Neural cell (in vitro differentiated cells): ENCODE measurements around the gene FTCDNL1. TPM values are rescaled to one million over a fixed set of nuclear protein-coding genes. Genes with fewer than 3 reads are reported as not detected.
A peak's percentile ranks its signal among the peaks of the same experiment; 100 is the strongest.

ENCODE experiments used
- H2AFZ ChIP-seq: fragments of 200-600, 300-800 bp; sonication (generic), shearing (Covaris generic); 2 replicates; pipeline ENCODE4 v1.6.0; 2014; ENCODE audit warnings: low read depth, mild to moderate bottlenecking, antibody characterized with exemption, low read length, moderate library complexity
- H3F3A ChIP-seq: fragments of 200-600 bp; shearing (Covaris generic); 2 replicates; pipeline ENCODE4 v1.6.1; 2016; ENCODE audit warnings: mild to moderate bottlenecking, moderate library complexity, mixed read lengths, antibody characterized with exemption, low read length; ENCODE audit not compliant: insufficient read depth, poor library complexity, severe bottlenecking
- H3K27ac ChIP-seq: fragments of 200-600, 300-800 bp; sonication (generic), shearing (Covaris generic); 2 replicates; pipeline ENCODE4 v1.5.1; 2014; ENCODE audit warnings: mild to moderate bottlenecking, low read length, moderate library complexity
- H3K27me3 ChIP-seq: fragments of 300-800, 200-600 bp; sonication (generic), shearing (Covaris generic); 2 replicates; pipeline ENCODE4 v1.6.0; 2014; ENCODE audit warnings: mild to moderate bottlenecking, low read depth, low read length, moderate library complexity; ENCODE audit not compliant: insufficient read depth
- H3K36me3 ChIP-seq: fragments of 300-800, 200-600 bp; sonication (generic), shearing (Covaris generic); 2 replicates; pipeline ENCODE4 v1.5.1; 2014; ENCODE audit warnings: mild to moderate bottlenecking, antibody characterized with exemption, low read length, moderate library complexity; ENCODE audit not compliant: insufficient read depth
- H3K4me2 ChIP-seq: fragments of 300-800, 200-600 bp; sonication (generic), shearing (Covaris generic); 2 replicates; pipeline ENCODE4 v1.6.0; 2014; ENCODE audit warnings: mild to moderate bottlenecking, low read length
- H3K4me3 ChIP-seq: fragments of 300-800, 200-600 bp; sonication (generic), shearing (Covaris generic); 2 replicates; pipeline ENCODE4 v1.5.1; 2014; ENCODE audit warnings: mild to moderate bottlenecking, low read length, moderate library complexity
- H3K79me2 ChIP-seq: fragments of 200-600 bp; shearing (Covaris generic); replicated peaks from 2 replicates; pipeline ENCODE4 v1.6.0; 2014; ENCODE audit warnings: mild to moderate bottlenecking, low read length, moderate library complexity; ENCODE audit not compliant: insufficient read depth
- H3K9ac ChIP-seq: fragments of 300-800, 200-600 bp; sonication (generic), shearing (Covaris generic); 2 replicates; pipeline ENCODE4 v1.6.1; 2016; ENCODE audit warnings: mild to moderate bottlenecking, low read length, mixed read lengths
- H3K9me2 ChIP-seq: fragments of 200-600 bp; shearing (Covaris generic); 2 replicates; pipeline ENCODE4 v1.6.1; 2016; ENCODE audit warnings: mild to moderate bottlenecking, low read length, mixed read lengths; ENCODE audit not compliant: insufficient read depth
- H3K9me3 ChIP-seq: fragments of 200-600, 300-800 bp; sonication (generic), shearing (Covaris generic); 2 replicates; pipeline ENCODE4 v1.6.1; 2016; ENCODE audit warnings: mild to moderate bottlenecking, mixed run types, low read length, moderate library complexity, mixed read lengths
- H4K20me1 ChIP-seq: fragments of 200-600 bp; shearing (Covaris generic); 2 replicates; pipeline ENCODE4 v1.6.1; 2016; ENCODE audit warnings: mild to moderate bottlenecking, mixed run types; ENCODE audit not compliant: insufficient read depth
- EP300 ChIP-seq: fragments of 450-650 bp; conservative IDR thresholded peaks from 2 replicates; pipeline ENCODE4 v1.6.1; 2014; ENCODE audit warnings: antibody characterized with exemption, mild to moderate bottlenecking, moderate library complexity; ENCODE audit not compliant: poor library complexity, severe bottlenecking
- EZH2 ChIP-seq: fragments of 200-600, 300-800 bp; shearing (Covaris generic), sonication (generic); IDR thresholded peaks from 2 replicates; pipeline ENCODE4 v1.6.1; 2014; ENCODE audit warnings: antibody characterized with exemption, low read length, borderline replicate concordance, mild to moderate bottlenecking; ENCODE audit not compliant: insufficient read depth, poor library complexity, severe bottlenecking
- MXI1 ChIP-seq: fragments of 450-650 bp; conservative IDR thresholded peaks from 2 replicates; pipeline ENCODE4 v1.6.1; 2014; ENCODE audit warnings: antibody characterized with exemption, mild to moderate bottlenecking; ENCODE audit not compliant: poor library complexity, severe bottlenecking
- POLR2AphosphoS5 ChIP-seq: IDR thresholded peaks from 2 replicates; pipeline ENCODE4 v1.6.1; 2012
- RAD21 ChIP-seq: fragments of 450-650 bp; conservative IDR thresholded peaks from 2 replicates; pipeline ENCODE4 v1.6.1; 2014; ENCODE audit warnings: antibody characterized with exemption, mild to moderate bottlenecking, moderate library complexity
- SMC3 ChIP-seq: fragments of 450-650 bp; conservative IDR thresholded peaks from 2 replicates; pipeline ENCODE4 v1.6.1; 2014; ENCODE audit warnings: antibody characterized with exemption, mild to moderate bottlenecking, moderate library complexity; ENCODE audit not compliant: poor library complexity
- TAF1 ChIP-seq: IDR thresholded peaks from 2 replicates; pipeline ENCODE4 v1.6.1; 2012; ENCODE audit warnings: low read depth
- polyA plus RNA-seq: library from polyadenylated mRNA; depleted of rRNA; stranded (reverse); fragments of >200 nt; gene quantifications from 2 replicates; pipeline ENCODE4 v1.2.3, GENCODE V29; 2014
- TF ChIP-seq, protein P1 (sequence below): IDR thresholded peaks from 2 replicates; pipeline ENCODE4 v1.6.1; 2012; ENCODE audit warnings: borderline replicate concordance
- TF ChIP-seq, protein P2 (sequence below): fragments of 450-650 bp; IDR thresholded peaks from 2 replicates; pipeline ENCODE4 v1.5.1; 2014; ENCODE audit warnings: antibody characterized with exemption, mild to moderate bottlenecking, moderate library complexity; ENCODE audit not compliant: poor library complexity, severe bottlenecking

The FTCDNL1 gene
- polyA plus RNA-seq, 1 donor from 2014 or later: not detected

DNA sequence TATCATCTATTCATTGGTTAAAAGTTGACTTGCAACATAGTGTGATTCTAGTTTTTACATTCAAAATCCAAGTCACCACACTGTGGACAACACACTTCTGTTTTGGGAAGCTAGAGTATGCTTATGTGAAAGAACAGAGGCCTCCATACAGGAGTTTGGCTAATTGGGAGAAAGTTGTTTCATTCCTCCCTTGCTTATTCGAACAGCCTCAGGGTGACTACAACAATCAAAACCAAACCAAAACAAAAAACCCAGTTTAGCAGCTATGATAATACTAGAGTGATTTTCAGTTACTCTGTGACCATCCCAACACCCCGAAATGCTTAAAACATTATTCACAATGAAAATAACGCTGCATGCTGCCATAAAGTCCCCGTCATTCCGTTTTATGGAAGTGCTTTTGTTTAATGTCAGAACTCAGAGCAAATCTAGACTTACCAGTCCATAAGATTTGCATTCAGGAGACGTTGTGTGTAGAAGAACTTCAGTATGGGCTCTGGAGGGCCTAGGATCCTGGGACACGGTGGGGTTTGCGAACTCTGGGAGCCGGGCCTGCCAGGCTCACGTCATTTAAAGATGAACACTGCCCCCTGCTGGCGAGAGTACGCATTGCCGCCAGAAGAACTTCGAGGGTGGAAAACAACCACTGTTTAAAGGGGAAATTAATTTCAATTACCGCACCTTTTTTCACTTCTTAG, 111.4 kb downstream of the FTCDNL1 start:
- Histone ChIP-seq H2AFZ (no peak overlapping the region), H3K9me2 (no peaks in the 10 kb centered on the region), H3K27ac (no peak overlapping the region), H3F3A (no peaks in the 10 kb centered on the region), H3K79me2 (no peaks in the 10 kb centered on the region), H3K36me3 (no peaks in the 10 kb centered on the region), H3K4me3 (no peak overlapping the region), H3K9ac (no peak overlapping the region), H3K4me2 (no peak overlapping the region), H4K20me1 (no peaks in the 10 kb centered on the region), H3K27me3 (no peaks in the 10 kb centered on the region), H3K9me3 (no peaks in the 10 kb centered on the region)
- TF ChIP-seq EZH2 (no peak), TAF1 (no peak), MXI1 (no peak), RAD21 (peak; percentile 93), EP300 (no peak), POLR2AphosphoS5 (no peak), SMC3 (peak; percentile 96)
- TF ChIP-seq, protein P1, sequence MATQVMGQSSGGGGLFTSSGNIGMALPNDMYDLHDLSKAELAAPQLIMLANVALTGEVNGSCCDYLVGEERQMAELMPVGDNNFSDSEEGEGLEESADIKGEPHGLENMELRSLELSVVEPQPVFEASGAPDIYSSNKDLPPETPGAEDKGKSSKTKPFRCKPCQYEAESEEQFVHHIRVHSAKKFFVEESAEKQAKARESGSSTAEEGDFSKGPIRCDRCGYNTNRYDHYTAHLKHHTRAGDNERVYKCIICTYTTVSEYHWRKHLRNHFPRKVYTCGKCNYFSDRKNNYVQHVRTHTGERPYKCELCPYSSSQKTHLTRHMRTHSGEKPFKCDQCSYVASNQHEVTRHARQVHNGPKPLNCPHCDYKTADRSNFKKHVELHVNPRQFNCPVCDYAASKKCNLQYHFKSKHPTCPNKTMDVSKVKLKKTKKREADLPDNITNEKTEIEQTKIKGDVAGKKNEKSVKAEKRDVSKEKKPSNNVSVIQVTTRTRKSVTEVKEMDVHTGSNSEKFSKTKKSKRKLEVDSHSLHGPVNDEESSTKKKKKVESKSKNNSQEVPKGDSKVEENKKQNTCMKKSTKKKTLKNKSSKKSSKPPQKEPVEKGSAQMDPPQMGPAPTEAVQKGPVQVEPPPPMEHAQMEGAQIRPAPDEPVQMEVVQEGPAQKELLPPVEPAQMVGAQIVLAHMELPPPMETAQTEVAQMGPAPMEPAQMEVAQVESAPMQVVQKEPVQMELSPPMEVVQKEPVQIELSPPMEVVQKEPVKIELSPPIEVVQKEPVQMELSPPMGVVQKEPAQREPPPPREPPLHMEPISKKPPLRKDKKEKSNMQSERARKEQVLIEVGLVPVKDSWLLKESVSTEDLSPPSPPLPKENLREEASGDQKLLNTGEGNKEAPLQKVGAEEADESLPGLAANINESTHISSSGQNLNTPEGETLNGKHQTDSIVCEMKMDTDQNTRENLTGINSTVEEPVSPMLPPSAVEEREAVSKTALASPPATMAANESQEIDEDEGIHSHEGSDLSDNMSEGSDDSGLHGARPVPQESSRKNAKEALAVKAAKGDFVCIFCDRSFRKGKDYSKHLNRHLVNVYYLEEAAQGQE: no peak
- TF ChIP-seq, protein P2, sequence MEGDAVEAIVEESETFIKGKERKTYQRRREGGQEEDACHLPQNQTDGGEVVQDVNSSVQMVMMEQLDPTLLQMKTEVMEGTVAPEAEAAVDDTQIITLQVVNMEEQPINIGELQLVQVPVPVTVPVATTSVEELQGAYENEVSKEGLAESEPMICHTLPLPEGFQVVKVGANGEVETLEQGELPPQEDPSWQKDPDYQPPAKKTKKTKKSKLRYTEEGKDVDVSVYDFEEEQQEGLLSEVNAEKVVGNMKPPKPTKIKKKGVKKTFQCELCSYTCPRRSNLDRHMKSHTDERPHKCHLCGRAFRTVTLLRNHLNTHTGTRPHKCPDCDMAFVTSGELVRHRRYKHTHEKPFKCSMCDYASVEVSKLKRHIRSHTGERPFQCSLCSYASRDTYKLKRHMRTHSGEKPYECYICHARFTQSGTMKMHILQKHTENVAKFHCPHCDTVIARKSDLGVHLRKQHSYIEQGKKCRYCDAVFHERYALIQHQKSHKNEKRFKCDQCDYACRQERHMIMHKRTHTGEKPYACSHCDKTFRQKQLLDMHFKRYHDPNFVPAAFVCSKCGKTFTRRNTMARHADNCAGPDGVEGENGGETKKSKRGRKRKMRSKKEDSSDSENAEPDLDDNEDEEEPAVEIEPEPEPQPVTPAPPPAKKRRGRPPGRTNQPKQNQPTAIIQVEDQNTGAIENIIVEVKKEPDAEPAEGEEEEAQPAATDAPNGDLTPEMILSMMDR: peak; percentile 93

DNA sequence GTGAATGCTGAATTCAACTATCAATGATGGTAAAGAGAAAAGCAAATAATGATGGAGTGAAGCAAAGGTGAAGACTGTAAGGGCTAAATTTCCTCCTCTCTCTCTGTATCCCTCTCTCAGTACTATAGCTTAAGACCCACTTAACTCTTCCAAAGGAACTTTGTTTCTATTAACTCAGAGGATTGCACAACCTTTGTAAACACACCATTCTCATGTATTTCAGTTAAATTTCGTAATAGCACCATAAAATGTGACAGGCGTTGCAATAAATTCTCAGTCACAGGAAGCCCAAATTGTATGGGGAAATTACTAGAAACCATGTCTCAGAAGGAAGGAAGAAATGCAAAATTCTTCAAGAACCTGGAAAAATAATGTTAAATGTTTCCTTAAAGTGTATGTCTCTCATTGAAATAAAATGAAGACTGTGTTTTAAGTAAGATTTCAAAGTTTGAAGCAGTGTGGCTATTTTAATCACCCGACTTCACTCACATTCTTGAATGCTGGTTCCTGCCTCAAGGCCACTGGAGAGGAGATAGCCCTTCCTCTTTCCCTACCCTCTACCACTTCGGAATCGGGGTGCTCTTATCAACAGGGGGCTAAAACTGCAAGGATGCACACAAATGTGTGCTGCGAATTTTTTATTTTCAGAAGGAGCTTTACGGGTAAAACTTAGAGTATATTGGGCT, 112.1 kb downstream of the FTCDNL1 start:
- Histone ChIP-seq H3K36me3 (no peaks in the 10 kb centered on the region), H3K79me2 (no peaks in the 10 kb centered on the region), H3K4me2 (no peak overlapping the region), H3K27me3 (no peaks in the 10 kb centered on the region), H3K9me2 (no peaks in the 10 kb centered on the region), H3K27ac (no peak overlapping the region), H3K9ac (no peak overlapping the region), H4K20me1 (no peaks in the 10 kb centered on the region), H3K4me3 (no peak overlapping the region), H2AFZ (no peak overlapping the region), H3K9me3 (no peaks in the 10 kb centered on the region), H3F3A (no peaks in the 10 kb centered on the region)
- TF ChIP-seq SMC3 (no peak), POLR2AphosphoS5 (no peak), EP300 (no peak), TAF1 (no peak), MXI1 (no peak), EZH2 (no peak), RAD21 (no peak)
- TF ChIP-seq, protein P2: no peak
- TF ChIP-seq, protein P1: no peak
